Thyroid gland (tissue), 4 donors: ENCODE data around the gene RPLP2. TPM values are rescaled to one million over a fixed set of nuclear protein-coding genes. Genes with fewer than 3 reads are reported as not detected.

ENCODE experiments used
- DNase-seq, 2 donors: peaks; one replicate each; pipeline ENCODE4 v3.0.0-alpha.2; 2019
- H3K27ac ChIP-seq, 3 donors: fragments of 200-600 bp; sonication (generic); 1 replicate in 2 of 3; 2 replicates in 1 of 3; pipeline ENCODE4 v1.5.1; 2016 to 2019; ENCODE audit warnings: mild to moderate bottlenecking in 1 of 3, moderate library complexity in 1 of 3
- H3K27me3 ChIP-seq: fragments of 200-600 bp; sonication (generic); one replicate; pipeline ENCODE4 v1.5.1; 2019
- H3K36me3 ChIP-seq, 2 donors: fragments of 200-600 bp; sonication (generic); one replicate each; pipeline ENCODE4 v1.5.1; 2016 to 2019
- H3K4me1 ChIP-seq, 2 donors: fragments of 200-600 bp; sonication (generic); one replicate each; pipeline ENCODE4 v1.5.1; 2017 to 2019
- H3K4me3 ChIP-seq, 3 donors: fragments of 200-600 bp; sonication (generic); replicated peaks in 1 of 3; 1 replicate in 2 of 3; 2 replicates in 1 of 3; pipeline ENCODE4 v1.5.1; 2016; ENCODE audit warnings: mild to moderate bottlenecking in 1 of 3
- H3K9me3 ChIP-seq: fragments of 200-600 bp; sonication (generic); one replicate; pipeline ENCODE4 v1.5.1; 2017
- CTCF ChIP-seq, 6 experiments: fragments of 200-600 bp in 3 of 6; fragments of 450-650 bp in 3 of 6; sonication (generic) in 3 of 6; IDR thresholded peaks; one replicate each; pipeline ENCODE4 v1.5.1; 2016 to 2019; ENCODE audit warnings: antibody characterized with exemption in 6 of 6, mild to moderate bottlenecking in 2 of 6, inconsistent platforms in 1 of 6, moderate library complexity in 1 of 6
- POLR2A ChIP-seq, 2 donors: fragments of 450-650 bp; IDR thresholded peaks; one replicate each; pipeline ENCODE4 v1.6.1; 2017; ENCODE audit warnings: antibody characterized with exemption in 2 of 2, mild to moderate bottlenecking in 2 of 2, moderate library complexity in 1 of 2
- WGBS, 2 donors: methylation state at CpG; one replicate each; pipeline ENCODE4 v1.1.5; 2017; 5-methylcytosine and 5-hydroxymethylcytosine counted together
- intact Hi-C: fragments of 100-400 bp; cut with DNase I; formaldehyde crosslinking; loops from one replicate; pipeline ENCODE4 v1.15.1; 2023
- total RNA-seq, 4 donors: library from RNA; depleted of rRNA; stranded (reverse); fragments of >200 nt; gene quantifications; one replicate each; pipeline ENCODE4 v1.2.3, GENCODE V29; 2016

RPLP2 gene
- total RNA-seq, 4 donors from 2014 or later: 172 to 526 (median 290) TPM

GRCh38 chr11:795634-796564 is 13.9 kb upstream of the RPLP2 start:
- Histone ChIP-seq H3K36me3 (no peaks in the 10 kb centered on the region), H3K27ac (peak overlapping the region; percentile 18 to 68 (median 67)), H3K27me3 (no peaks in the 10 kb centered on the region), H3K9me3 (no peaks in the 10 kb centered on the region), H3K4me3 (peak overlapping the region; percentile 39 to 71 (median 52)), H3K4me1 (peaks cover 29 to 31% of the 10 kb centered on the region in 2 donors)
- whole genome bisulfite sequencing, 2 donors: 0 to 5% methylated on average over 1 to 21 of the region's 26 CpGs
- DNase-seq: peak; percentile 81 to 83
- intact Hi-C loops: no loop called here
- TF ChIP-seq CTCF (IDR thresholded peaks at IDR 0.05) (no peak), POLR2A (IDR thresholded peaks at IDR 0.05) (peak; percentile 15 to 31)

DNA sequence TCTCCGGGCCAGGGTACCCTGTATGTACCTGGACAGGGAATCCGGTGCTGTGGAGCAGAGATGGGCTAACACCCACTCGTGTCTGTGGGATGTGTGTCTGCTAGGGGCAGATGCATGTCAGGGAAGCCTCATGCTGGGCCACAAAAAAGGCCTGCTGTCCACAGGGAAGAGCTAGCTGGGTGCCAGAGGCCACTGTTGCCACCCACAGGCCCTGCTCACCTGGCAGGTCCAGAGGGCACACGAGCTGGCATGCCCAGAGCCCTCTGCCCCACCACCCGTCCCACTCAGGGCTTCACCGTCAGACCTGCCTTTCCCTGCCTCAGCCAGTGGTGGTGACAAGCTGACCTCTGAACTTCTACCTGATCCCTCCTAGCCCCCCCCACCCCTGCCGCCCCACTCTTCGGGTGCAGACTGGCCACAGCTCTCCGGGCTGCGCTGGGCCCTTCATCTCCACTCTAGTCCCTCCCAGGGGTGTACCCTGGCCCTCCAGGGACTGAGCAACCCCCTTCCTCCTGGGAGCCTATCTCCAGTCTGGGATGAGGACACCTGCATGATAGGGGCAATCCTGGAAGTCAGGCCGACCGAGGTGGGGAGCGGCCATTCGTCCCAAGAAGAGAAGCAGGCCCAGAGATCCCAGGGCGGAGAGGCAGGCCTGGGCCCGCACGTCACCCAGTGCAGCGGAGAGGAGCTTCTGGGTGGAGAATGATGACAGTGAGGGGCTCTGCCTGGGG is 13.0 kb upstream of the RPLP2 start:
- no peaks in the 10 kb centered on the region for H3K36me3 ChIP-seq
- H3K4me1 ChIP-seq: peaks cover 29 to 31% of the 10 kb centered on the region in 2 donors
- no peaks in the 10 kb centered on the region for H3K9me3 ChIP-seq
- peak overlapping the region; percentile 18 to 68 (median 67) for H3K27ac ChIP-seq
- WGBS, 2 donors: 25 to 26% methylated on average over 5 to 11 of the region's 18 CpGs
- intact Hi-C loops: no loop called here
- no peak for DNase-seq
- peak overlapping the region in 1 of 3 donors; percentile 71 for H3K4me3 ChIP-seq
- no peaks in the 10 kb centered on the region for H3K27me3 ChIP-seq
- no peak for TF ChIP-seq POLR2A (IDR thresholded peaks at IDR 0.05)
- no peak for TF ChIP-seq CTCF (IDR thresholded peaks at IDR 0.05)

DNA sequence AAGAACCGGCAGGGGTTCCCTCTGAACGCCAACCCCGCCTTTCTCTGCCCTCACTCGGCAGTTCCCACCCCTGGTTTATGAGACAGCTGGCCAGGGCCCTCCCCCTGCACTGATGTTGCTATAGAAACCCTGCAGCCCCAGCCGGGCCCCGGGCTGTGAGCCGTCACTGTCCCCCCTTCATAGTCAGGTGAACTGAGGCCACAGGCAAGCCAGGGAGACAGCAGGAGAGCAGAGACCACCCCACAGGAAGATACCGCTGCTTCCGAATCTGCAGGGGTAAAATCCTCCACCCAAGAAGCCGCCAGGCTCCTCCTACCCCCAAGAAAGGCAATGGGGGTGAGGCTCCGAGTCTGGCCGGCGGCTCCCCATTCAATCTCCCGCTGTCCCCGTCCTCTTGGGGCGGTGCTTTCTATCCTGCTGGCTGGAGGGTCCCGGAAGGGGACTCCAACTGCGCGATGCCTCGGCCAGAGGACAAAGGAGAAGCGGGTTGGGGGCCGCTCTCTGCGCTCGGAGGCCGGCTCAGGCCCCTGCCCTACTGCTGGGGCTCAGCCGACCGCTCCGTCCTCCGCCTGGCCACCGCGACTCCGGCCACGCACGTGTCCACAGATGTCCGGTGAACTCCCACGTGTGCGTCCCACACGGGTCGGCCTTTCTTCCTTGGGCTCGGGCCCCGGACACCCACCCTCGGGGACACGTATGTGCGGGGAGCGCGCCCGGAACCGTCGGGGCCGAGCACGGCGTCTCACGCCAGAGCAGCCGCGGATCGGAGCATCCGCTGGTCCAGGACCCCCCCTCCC is 12.3 kb upstream of the RPLP2 start:
- Histone ChIP-seq H3K9me3 (no peaks in the 10 kb centered on the region), H3K27me3 (no peaks in the 10 kb centered on the region), H3K27ac (peak overlapping the region; percentile 18 to 68 (median 67)), H3K4me1 (peaks cover 29 to 31% of the 10 kb centered on the region in 2 donors), H3K36me3 (no peaks in the 10 kb centered on the region), H3K4me3 (peak overlapping the region; percentile 50 to 71 (median 54))
- intact Hi-C loops: no loop called here
- no peak for TF ChIP-seq POLR2A (IDR thresholded peaks at IDR 0.05)
- TF ChIP-seq CTCF (IDR thresholded peaks at IDR 0.05): no peak
- WGBS, 2 donors: 0 to 1% methylated on average over 8 to 41 of the region's 57 CpGs
- DNase-seq: peak; percentile 67

- DNase-seq: peak; percentile 76 to 77
- Histone ChIP-seq H3K27ac (peak within 1 kb of the TSS; percentile 18 to 68 (median 67)), H3K4me1 (peaks cover 29 to 31% of the 10 kb centered on the region in 2 donors), H3K36me3 (no peaks in the 10 kb centered on the region), H3K9me3 (no peaks in the 10 kb centered on the region), H3K27me3 (no peaks in the 10 kb centered on the region), H3K4me3 (peak within 1 kb of the TSS; percentile 50 to 71 (median 54))
- 5% methylated on average over 18 of the region's 69 CpGs; no CpG with 5 or more reads in 1 of the 2 donors for WGBS, 2 donors
- intact Hi-C loops: no loop called here
- TF ChIP-seq CTCF (IDR thresholded peaks at IDR 0.05): peak; percentile 45 to 99 (median 84)
- TF ChIP-seq POLR2A (IDR thresholded peaks at IDR 0.05): peak in 1 of 2 donors; percentile 32
Observed at GRCh38 chr11:798093-798713, 11.6 kb upstream of the RPLP2 start, which contains the start of gene SLC25A22. Gene SLC25A22, minus strand, starts transcription at chr11:798281. Its CDS starts 3,275 bp downstream, at chr11:795006.
